Large intestine (tissue), 3 donors: ENCODE data around the gene KHNYN. TPM values are rescaled to one million over a fixed set of nuclear protein-coding genes. Genes with fewer than 3 reads are reported as not detected.
A peak's percentile ranks its signal among the peaks of the same experiment; 100 is the strongest.

Source experiments
- DNase-seq, 2 donors: peaks; one replicate each; pipeline versions ENCODE4 v3.0.0 to v3.0.0-alpha.2; 2013
- H3K27ac ChIP-seq: one replicate; pipeline ENCODE4 v1.5.1; 2013; ENCODE audit warnings: low read length
- H3K27me3 ChIP-seq: 2 replicates; pipeline ENCODE4 v1.6.1; 2013; ENCODE audit warnings: low read length; ENCODE audit not compliant: control insufficient read depth, insufficient read depth
- H3K36me3 ChIP-seq: 2 replicates; pipeline ENCODE4 v1.6.1; 2013; ENCODE audit warnings: low read length; ENCODE audit not compliant: control insufficient read depth, insufficient read depth
- H3K4me1 ChIP-seq: one replicate; pipeline ENCODE4 v1.6.1; 2013; ENCODE audit warnings: low read length; ENCODE audit not compliant: control insufficient read depth, insufficient read depth
- H3K4me3 ChIP-seq: one replicate; pipeline ENCODE4 v1.5.1; 2013; ENCODE audit warnings: low read length
- H3K9me3 ChIP-seq: one replicate; pipeline ENCODE4 v1.6.1; 2013; ENCODE audit warnings: mild to moderate bottlenecking, low read depth, low read length, moderate library complexity; ENCODE audit not compliant: control insufficient read depth
- WGBS: methylation state at CpG from one replicate; pipeline ENCODE4 v1.1.5; 2013; ENCODE audit warnings: low lambda C conversion rate; ENCODE audit not compliant: insufficient coverage; 5-methylcytosine and 5-hydroxymethylcytosine counted together
- polyA plus RNA-seq: library from polyadenylated mRNA; unstranded; fragments of 120-200 nt; gene quantifications from one replicate; pipeline ENCODE4 v1.2.1, GENCODE V29; 2013

The KHNYN gene
- polyA plus RNA-seq, 1 donor = 73.5 TPM

- peaks cover 67% of the 10 kb centered on the region for H3K4me1 ChIP-seq
These were observed 4.0 kb upstream of the KHNYN start for GRCh38 chr14:24425704-24426103.

GRCh38 chr14:24426150-24426911 lies 3.4 kb upstream of the KHNYN start:
- peak overlapping the region; percentile 90 for H3K27ac ChIP-seq
- no peak overlapping the region for H3K4me3 ChIP-seq
- H3K36me3 ChIP-seq = peaks cover 4% of the 10 kb centered on the region
- no peak for DNase-seq
- H3K27me3 ChIP-seq = no peaks in the 10 kb centered on the region
- WGBS = 43% methylated on average over 1 of the region's 2 CpGs
- H3K9me3 ChIP-seq = no peaks in the 10 kb centered on the region
- peaks cover 73% of the 10 kb centered on the region for H3K4me1 ChIP-seq

More at GRCh38 chr14:24425704-24426103, 4.0 kb upstream of the KHNYN start:
- Histone ChIP-seq H3K27ac (peak overlapping the region; percentile 90), H3K4me3 (no peak overlapping the region), H3K9me3 (no peaks in the 10 kb centered on the region), H3K27me3 (no peaks in the 10 kb centered on the region), H3K36me3 (no peaks in the 10 kb centered on the region)
- 0% methylated on average over 2 of the region's 3 CpGs for WGBS
- DNase-seq = peak; percentile 73 to 85

GRCh38 chr14:24426912-24427536 lies 2.7 kb upstream of the KHNYN start:
- Histone ChIP-seq H3K4me3 (no peak overlapping the region), H3K27me3 (no peaks in the 10 kb centered on the region), H3K36me3 (peaks cover 11% of the 10 kb centered on the region), H3K27ac (peak overlapping the region; percentile 90), H3K4me1 (peaks cover 80% of the 10 kb centered on the region), H3K9me3 (no peaks in the 10 kb centered on the region)
- WGBS = no CpG with 5 or more reads among the region's 8 CpGs
- DNase-seq = peak; percentile 93 to 98

- Histone ChIP-seq H3K9me3 (no peaks in the 10 kb centered on the region), H3K4me1 (peaks cover 81% of the 10 kb centered on the region), H3K4me3 (no peak overlapping the region), H3K27me3 (no peaks in the 10 kb centered on the region), H3K27ac (peak overlapping the region; percentile 90), H3K36me3 (peaks cover 19% of the 10 kb centered on the region)
- no CpG with 5 or more reads among the region's 18 CpGs for WGBS
- peak in 1 of 2 donors; percentile 36 for DNase-seq
These were observed 1.9 kb upstream of the KHNYN start for GRCh38 chr14:24427537-24428508.

GRCh38 chr14:24428628-24429394 lies 943 bp upstream of the KHNYN start:
- H3K27ac ChIP-seq = peak overlapping the region; percentile 90
- no peaks in the 10 kb centered on the region for H3K27me3 ChIP-seq
- no peaks in the 10 kb centered on the region for H3K9me3 ChIP-seq
- peaks cover 27% of the 10 kb centered on the region for H3K36me3 ChIP-seq
- WGBS = no CpG with 5 or more reads among the region's 18 CpGs
- no peak overlapping the region for H3K4me3 ChIP-seq
- H3K4me1 ChIP-seq = peaks cover 71% of the 10 kb centered on the region
- no peak for DNase-seq

GRCh38 chr14:24430143-24430681 lies 458 bp downstream of the KHNYN start:
- H3K27me3 ChIP-seq = no peaks in the 10 kb centered on the region
- peaks cover 38% of the 10 kb centered on the region for H3K36me3 ChIP-seq
- H3K4me1 ChIP-seq = peaks cover 58% of the 10 kb centered on the region
- peak; percentile 74 to 91 for DNase-seq
- H3K9me3 ChIP-seq = no peaks in the 10 kb centered on the region
- peak overlapping the region; percentile 86 for H3K27ac ChIP-seq
- peak overlapping the region; percentile 90 for H3K4me3 ChIP-seq
- WGBS = no CpG with 5 or more reads among the region's 28 CpGs

- Histone ChIP-seq H3K27me3 (no peaks in the 10 kb centered on the region), H3K27ac (peak overlapping the region; percentile 86), H3K36me3 (peaks cover 41% of the 10 kb centered on the region), H3K4me1 (peaks cover 52% of the 10 kb centered on the region), H3K4me3 (peak overlapping the region; percentile 90), H3K9me3 (no peaks in the 10 kb centered on the region)
- WGBS = no CpG with 5 or more reads among the region's 19 CpGs
- peak in 1 of 2 donors; percentile 62 for DNase-seq
These were observed 1.2 kb downstream of the KHNYN start for GRCh38 chr14:24430682-24431568.

- Histone ChIP-seq H3K27ac (peak overlapping the region; percentile 86), H3K36me3 (peaks cover 48% of the 10 kb centered on the region), H3K4me3 (peak overlapping the region; percentile 90), H3K9me3 (no peaks in the 10 kb centered on the region), H3K27me3 (no peaks in the 10 kb centered on the region), H3K4me1 (peaks cover 48% of the 10 kb centered on the region)
- no CpG with 5 or more reads among the region's 15 CpGs for WGBS
- peak; percentile 85 to 92 for DNase-seq
These were observed 2.0 kb downstream of the KHNYN start for GRCh38 chr14:24431569-24432258.
